Activated T-cell treated with anti-CD3 and anti-CD28 coated beads, Interleukin-2, amount 50 U/mL, for 72 hours (primary cell): ENCODE results near the gene DTX3. TPM values are rescaled to one million over a fixed set of nuclear protein-coding genes. Genes with fewer than 3 reads are reported as not detected.
"Not testable (repeated sequence)": the region's sequence is repeated elsewhere in the genome, so short reads cannot be mapped to it uniquely, and the experiment has no call there.

Experiments used
- ATAC-seq, 2 donors: fragments of 150-1000 bp; cut with Tn5 transposase; replicated peaks in 1 of 2; 2 replicates each; pipeline ENCODE4 v1.10.0; 2021; ENCODE audit warnings: moderate library complexity in 2 of 2, mild to moderate bottlenecking in 1 of 2
- DNase-seq, 2 donors: peaks; one replicate each; pipeline ENCODE4 v3.0.0; 2021 to 2022; ENCODE audit warnings: mixed read lengths in 1 of 2
- H3K27ac Mint-ChIP-seq: one replicate; pipeline ENCODE4 v1.8.0; 2022; ENCODE audit warnings: mild to moderate bottlenecking, moderate library complexity, mixed read lengths
- H3K27me3 Mint-ChIP-seq: one replicate; pipeline ENCODE4 v1.8.0; 2022; ENCODE audit warnings: low read depth, mixed read lengths
- H3K36me3 Mint-ChIP-seq, 2 donors: one replicate each; pipeline ENCODE4 v1.8.0; 2022; ENCODE audit warnings: mixed read lengths in 2 of 2, mild to moderate bottlenecking in 1 of 2; ENCODE audit not compliant: insufficient read depth in 2 of 2
- H3K4me1 Mint-ChIP-seq: one replicate; pipeline ENCODE4 v1.8.0; 2022; ENCODE audit warnings: low read depth, mixed read lengths
- H3K4me3 Mint-ChIP-seq, 2 donors: one replicate each; pipeline ENCODE4 v1.8.0; 2022; ENCODE audit warnings: mild to moderate bottlenecking in 2 of 2, mixed read lengths in 2 of 2, moderate library complexity in 2 of 2
- H3K9me3 Mint-ChIP-seq, 2 donors: one replicate each; pipeline ENCODE4 v1.8.0; 2022; ENCODE audit warnings: mixed read lengths in 2 of 2
- total RNA-seq, 2 donors: library from RNA; stranded (reverse); gene quantifications; one replicate each; pipeline ENCODE4 v1.2.3, GENCODE V29; 2022

The DTX3 gene
- 10 to 100 TPM; 44.3 to 52.7 TPM for total RNA-seq

- peaks cover 0 to 5% of the 10 kb centered on the region in 2 donors for H3K36me3 Mint-ChIP-seq
- ATAC-seq, result peak; percentile 75
- peak; percentile 49 for DNase-seq
- H3K4me3 Mint-ChIP-seq, result peak within 1 kb of the TSS; percentile 77 to 88
- H3K9me3 Mint-ChIP-seq, result peaks cover 0 to 1% of the 10 kb centered on the region in 2 donors
- H3K27me3 Mint-ChIP-seq, result no peaks in the 10 kb centered on the region
- H3K27ac Mint-ChIP-seq, result peak within 1 kb of the TSS; percentile 52
- peaks cover 23% of the 10 kb centered on the region for H3K4me1 Mint-ChIP-seq
These were observed at the start of gene DTX3 for GRCh38 chr12:57604454-57604991. DTX3 (plus strand) TSS chr12:57604824; CDS start chr12:57606518, 1,694 bp downstream.

- peaks cover 21% of the 10 kb centered on the region for H3K4me1 Mint-ChIP-seq
- no peaks in the 10 kb centered on the region for H3K27me3 Mint-ChIP-seq
- H3K9me3 Mint-ChIP-seq, result no peaks in the 10 kb centered on the region
- H3K4me3 Mint-ChIP-seq, result no peak overlapping the region
- H3K27ac Mint-ChIP-seq, result no peak overlapping the region
- H3K36me3 Mint-ChIP-seq, result no peaks in the 10 kb centered on the region
- DNase-seq, result no peak
- no peak for ATAC-seq
These were observed 49.7 kb upstream of the DTX3 start for GRCh38 chr12:57554897-57555296.

- H3K27ac Mint-ChIP-seq, result no peak overlapping the region
- H3K27me3 Mint-ChIP-seq, result peaks cover 12% of the 10 kb centered on the region
- no peaks in the 10 kb centered on the region for H3K9me3 Mint-ChIP-seq
- H3K4me3 Mint-ChIP-seq, result no peak overlapping the region
- H3K4me1 Mint-ChIP-seq, result peaks cover 5% of the 10 kb centered on the region
- no peak for ATAC-seq
- H3K36me3 Mint-ChIP-seq, result no peaks in the 10 kb centered on the region
- DNase-seq, result no peak
These were observed 45.8 kb upstream of the DTX3 start for GRCh38 chr12:57558864-57559263.

- Mint-ChIP-seq H3K9me3 (no peaks in the 10 kb centered on the region), H3K4me1 (peaks cover 5% of the 10 kb centered on the region), H3K36me3 (no peaks in the 10 kb centered on the region), H3K4me3 (no peak overlapping the region), H3K27ac (no peak overlapping the region), H3K27me3 (peaks cover 12% of the 10 kb centered on the region)
- ATAC-seq (no peak), DNase-seq (no peak)
These were observed 44.1 kb upstream of the DTX3 start for GRCh38 chr12:57560516-57560915.

GRCh38 chr12:57561117-57561516, 43.5 kb upstream of the DTX3 start:
- not testable (repeated sequence) for H3K4me3 Mint-ChIP-seq, H3K36me3 Mint-ChIP-seq, H3K4me1 Mint-ChIP-seq, H3K27ac Mint-ChIP-seq, ATAC-seq, DNase-seq, H3K9me3 Mint-ChIP-seq
- peaks cover 12% of the 10 kb centered on the region for H3K27me3 Mint-ChIP-seq

- ATAC-seq (no peak), DNase-seq (no peak)
- H3K27me3 Mint-ChIP-seq, result peaks cover 12% of the 10 kb centered on the region
- no peaks in the 10 kb centered on the region for H3K36me3 Mint-ChIP-seq
- H3K27ac Mint-ChIP-seq, result no peak overlapping the region
- no peaks in the 10 kb centered on the region for H3K4me1 Mint-ChIP-seq
- H3K9me3 Mint-ChIP-seq, result no peaks in the 10 kb centered on the region
- no peak overlapping the region for H3K4me3 Mint-ChIP-seq
These were observed 41.3 kb upstream of the DTX3 start for GRCh38 chr12:57563358-57563757.

- DNase-seq (no peak), ATAC-seq (no peak)
- Mint-ChIP-seq H3K36me3 (no peaks in the 10 kb centered on the region), H3K27me3 (peaks cover 12% of the 10 kb centered on the region), H3K9me3 (no peaks in the 10 kb centered on the region), H3K4me1 (no peaks in the 10 kb centered on the region), H3K4me3 (no peak overlapping the region), H3K27ac (no peak overlapping the region)
These were observed 40.4 kb upstream of the DTX3 start for GRCh38 chr12:57564178-57564740.

GRCh38 chr12:57568838-57569237, 35.8 kb upstream of the DTX3 start:
- Mint-ChIP-seq H3K4me1 (no peaks in the 10 kb centered on the region), H3K9me3 (no peaks in the 10 kb centered on the region), H3K36me3 (no peaks in the 10 kb centered on the region), H3K27ac (no peak overlapping the region), H3K4me3 (no peak overlapping the region), H3K27me3 (no peaks in the 10 kb centered on the region)
- DNase-seq (no peak), ATAC-seq (no peak)

- Mint-ChIP-seq H3K4me1 (no peaks in the 10 kb centered on the region), H3K27me3 (no peaks in the 10 kb centered on the region), H3K36me3 (no peaks in the 10 kb centered on the region), H3K9me3 (no peaks in the 10 kb centered on the region), H3K4me3 (no peak overlapping the region), H3K27ac (no peak overlapping the region)
- DNase-seq (no peak), ATAC-seq (no peak)
These were observed 34.8 kb upstream of the DTX3 start for GRCh38 chr12:57569858-57570257.

- H3K27ac Mint-ChIP-seq, H3K4me3 Mint-ChIP-seq, H3K9me3 Mint-ChIP-seq, H3K27me3 Mint-ChIP-seq, ATAC-seq, DNase-seq, H3K36me3 Mint-ChIP-seq, H3K4me1 Mint-ChIP-seq: not testable (repeated sequence)
These were observed 34.2 kb upstream of the DTX3 start for GRCh38 chr12:57570438-57570837.

GRCh38 chr12:57571926-57572762, 32.5 kb upstream of the DTX3 start:
- no peak overlapping the region for H3K27ac Mint-ChIP-seq

GRCh38 chr12:57574795-57575194, 29.8 kb upstream of the DTX3 start:
- Mint-ChIP-seq H3K9me3 (no peaks in the 10 kb centered on the region), H3K4me1 (no peaks in the 10 kb centered on the region), H3K36me3 (no peaks in the 10 kb centered on the region), H3K4me3 (no peak overlapping the region), H3K27me3 (no peaks in the 10 kb centered on the region), H3K27ac (no peak overlapping the region)
- DNase-seq (no peak), ATAC-seq (no peak)

More at GRCh38 chr12:57571926-57572762, 32.5 kb upstream of the DTX3 start:
- DNase-seq, result no peak
- H3K4me1 Mint-ChIP-seq, result no peaks in the 10 kb centered on the region
- no peaks in the 10 kb centered on the region for H3K27me3 Mint-ChIP-seq
- no peak for ATAC-seq
- no peaks in the 10 kb centered on the region for H3K9me3 Mint-ChIP-seq
- no peaks in the 10 kb centered on the region for H3K36me3 Mint-ChIP-seq
- no peak overlapping the region for H3K4me3 Mint-ChIP-seq

GRCh38 chr12:57575771-57576612, 28.6 kb upstream of the DTX3 start:
- no peak for DNase-seq
- Mint-ChIP-seq H3K9me3 (no peaks in the 10 kb centered on the region), H3K27ac (no peak overlapping the region), H3K4me1 (no peaks in the 10 kb centered on the region), H3K36me3 (no peaks in the 10 kb centered on the region), H3K4me3 (no peak overlapping the region), H3K27me3 (no peaks in the 10 kb centered on the region)
- ATAC-seq, result no peak
